GM12875 (cell line): ENCODE measurements around the gene PHF14.

ENCODE experiments used
- H3K4me3 ChIP-seq: one replicate; pipeline ENCODE4 v1.5.1; 2011; ENCODE audit warnings: low read depth, low read length, control low read depth
- CTCF ChIP-seq: IDR thresholded peaks from 2 replicates; pipeline ENCODE4 v1.5.1; 2011; ENCODE audit warnings: low read depth, mild to moderate bottlenecking, control low read depth, inconsistent platforms, low read length, moderate library complexity, borderline replicate concordance; ENCODE audit not compliant: insufficient read depth

Gene PHF14

GRCh38 chr7:11168650-11169170 is 195.0 kb downstream of the PHF14 start:
- TF ChIP-seq CTCF, result no peak
- no peak overlapping the region for H3K4me3 ChIP-seq

DNA sequence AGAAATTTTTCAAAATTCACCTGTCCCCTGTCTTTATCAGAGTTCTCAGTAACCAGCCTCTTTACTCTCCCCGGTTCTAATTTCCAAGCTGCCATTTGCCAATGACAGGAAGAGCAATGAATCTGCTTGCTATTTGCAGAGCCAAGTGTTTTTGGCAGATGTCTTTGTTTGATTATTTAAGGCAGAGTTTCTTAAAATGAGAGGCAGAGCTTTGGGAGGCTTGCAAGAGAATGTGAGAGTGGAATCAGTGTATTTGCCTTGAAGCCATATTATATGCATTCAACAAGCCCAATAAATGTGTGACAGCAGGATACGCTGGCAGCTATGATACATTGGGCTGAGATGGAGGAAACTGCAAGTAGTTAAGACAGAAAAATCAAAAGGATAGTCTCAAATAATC is 196.5 kb downstream of the PHF14 start:
- no peak for TF ChIP-seq CTCF
- H3K4me3 ChIP-seq, result no peak overlapping the region

GRCh38 chr7:11170863-11171568 is 197.3 kb downstream of the PHF14 start:
- TF ChIP-seq CTCF, result no peak
- H3K4me3 ChIP-seq, result no peak overlapping the region

DNA sequence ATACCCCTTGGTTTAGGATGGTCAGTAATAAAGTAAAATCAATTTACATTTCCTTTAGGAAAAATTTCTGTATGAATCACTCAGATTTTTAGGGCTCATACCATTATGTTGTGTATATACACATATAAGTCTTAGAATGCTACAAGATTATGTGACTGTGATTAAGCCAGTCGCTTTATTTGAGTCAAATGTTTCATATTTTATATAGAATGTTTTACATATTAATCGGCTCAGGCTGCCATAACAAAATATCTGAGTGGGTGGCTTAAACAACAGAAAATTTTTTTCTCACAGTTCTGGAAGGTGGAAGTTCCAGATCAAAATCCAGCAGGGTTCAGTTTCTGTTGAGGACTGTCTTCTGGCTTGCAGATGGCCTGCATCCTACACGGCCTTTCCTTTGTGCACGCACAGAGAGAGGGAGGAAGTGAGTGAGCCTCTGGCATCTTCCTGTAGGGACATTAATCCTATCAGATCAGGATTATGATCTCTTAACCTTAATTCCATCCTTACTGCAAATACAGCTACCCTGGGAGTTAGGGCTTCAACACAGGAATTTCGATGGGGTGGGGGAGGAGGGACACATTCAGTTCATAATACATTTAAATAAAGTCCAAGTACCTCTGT is 198.0 kb downstream of the PHF14 start:
- no peak for TF ChIP-seq CTCF
- H3K4me3 ChIP-seq, result no peak overlapping the region

DNA sequence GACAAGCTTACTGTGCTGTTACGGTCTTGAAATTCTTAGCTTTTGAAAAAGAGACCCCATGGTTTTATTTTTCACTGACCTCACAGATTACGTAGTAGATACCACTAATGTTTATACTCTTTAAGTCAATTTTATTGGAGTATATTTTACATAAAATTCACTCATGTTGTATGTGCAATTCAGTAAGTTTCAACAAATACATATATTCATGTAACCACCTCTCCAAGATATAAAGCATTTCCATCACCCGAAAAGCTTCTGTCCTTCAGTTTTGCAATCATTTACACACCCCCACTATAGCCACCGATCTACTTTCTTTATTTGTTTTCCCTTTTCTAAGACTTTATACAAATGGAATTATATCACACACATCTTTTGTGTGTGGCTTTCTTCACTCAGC is 199.2 kb downstream of the PHF14 start:
- no peak for TF ChIP-seq CTCF
- no peak overlapping the region for H3K4me3 ChIP-seq

DNA sequence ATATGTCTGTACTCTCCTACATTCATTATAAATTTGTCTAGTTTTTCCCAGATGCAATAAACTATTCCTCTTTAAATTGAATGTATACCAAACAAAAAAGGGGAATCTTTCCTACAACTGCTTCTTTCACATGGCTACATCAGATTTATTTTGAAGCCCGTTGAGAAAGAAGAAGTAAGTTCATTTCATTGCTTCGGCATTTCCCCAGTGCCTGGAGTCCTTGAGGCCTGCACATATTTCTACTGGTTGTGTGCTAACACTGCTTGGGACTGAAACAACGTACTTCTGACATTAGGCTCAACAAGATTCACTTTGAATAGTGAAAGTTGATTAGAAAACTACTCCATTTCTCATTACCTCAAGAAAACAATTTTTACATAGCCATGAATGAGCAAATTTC is 201.7 kb downstream of the PHF14 start:
- TF ChIP-seq CTCF, result no peak
- H3K4me3 ChIP-seq, result no peak overlapping the region

- TF ChIP-seq CTCF, result no peak
- no peak overlapping the region for H3K4me3 ChIP-seq
These were observed 202.2 kb downstream of the PHF14 start for GRCh38 chr7:11175887-11176286.
